22Rv1 (cell line): ENCODE data around the gene ADGRG2.

Source experiments
- CTCF ChIP-seq: fragments of 450-650 bp; IDR thresholded peaks from 2 replicates; pipeline ENCODE4 v1.5.1; 2017; ENCODE audit warnings: mild to moderate bottlenecking
- ZFX ChIP-seq: fragments of 450-650 bp; IDR thresholded peaks from 2 replicates; pipeline ENCODE4 v1.6.1; 2017; ENCODE audit warnings: antibody characterized with exemption, borderline replicate concordance

- TF ChIP-seq CTCF (no peak), ZFX (no peak)
Observed at GRCh38 chrX:19072372-19072771, 49.9 kb downstream of the ADGRG2 start.
